GM12878 (cell line): ENCODE measurements around the gene RNU5B-1. TPM values are rescaled to one million over a fixed set of nuclear protein-coding genes. Genes with fewer than 3 reads are reported as not detected.
A peak's percentile ranks its signal among the peaks of the same experiment; 100 is the strongest.

Source experiments
- CHD2 ChIP-seq: IDR thresholded peaks from 2 replicates; pipeline ENCODE4 v1.6.1; 2011; ENCODE audit warnings: low read depth, low read length, improper control_type of control experiment, borderline replicate concordance
- CREB1 ChIP-seq: IDR thresholded peaks from 2 replicates; pipeline ENCODE4 v1.6.1; 2012; ENCODE audit warnings: low read depth, mild to moderate bottlenecking, inconsistent platforms
- EP300 ChIP-seq, 2 experiments: fragments of 150-350 bp in 1 of 2; IDR thresholded peaks; 2 replicates each; pipeline ENCODE4 v1.6.1; 2011 to 2012; ENCODE audit warnings: low read depth in 2 of 2, low read length in 2 of 2, borderline replicate concordance in 1 of 2, improper control_type of control experiment in 1 of 2, inconsistent platforms in 1 of 2; ENCODE audit not compliant: control insufficient read depth in 1 of 2
- KAT2A ChIP-seq: conservative IDR thresholded peaks from 2 replicates; pipeline ENCODE4 v1.6.1; 2011; ENCODE audit warnings: low read depth, low read length; ENCODE audit not compliant: control insufficient read depth
- MLLT1 ChIP-seq: fragments of 450-650 bp; IDR thresholded peaks from 2 replicates; pipeline ENCODE4 v1.6.1; 2016; ENCODE audit warnings: mild to moderate bottlenecking
- MTA2 ChIP-seq: fragments of 450-650 bp; IDR thresholded peaks from 2 replicates; pipeline ENCODE4 v1.6.1; 2016; ENCODE audit warnings: low read depth, mild to moderate bottlenecking, moderate library complexity
- MTA3 ChIP-seq: IDR thresholded peaks from 2 replicates; pipeline ENCODE4 v1.6.1; 2012; ENCODE audit warnings: low read length, inconsistent platforms, borderline replicate concordance
- MXI1 ChIP-seq: fragments of 150-350 bp; IDR thresholded peaks from 2 replicates; pipeline ENCODE4 v1.6.1; 2011; ENCODE audit warnings: low read depth, mild to moderate bottlenecking, inconsistent platforms, low read length, improper control_type of control experiment
- NFXL1 ChIP-seq: fragments of 450-650 bp; IDR thresholded peaks from 2 replicates; pipeline ENCODE4 v1.6.1; 2017; ENCODE audit warnings: antibody characterized with exemption, mild to moderate bottlenecking, borderline replicate concordance
- NRF1 ChIP-seq: conservative IDR thresholded peaks from 2 replicates; pipeline ENCODE4 v1.6.1; 2011; ENCODE audit warnings: mild to moderate bottlenecking, low read depth, low read length, improper control_type of control experiment
- PML ChIP-seq: IDR thresholded peaks from 2 replicates; pipeline ENCODE4 v1.6.1; 2012; ENCODE audit warnings: low read length, inconsistent platforms
- RAD21 ChIP-seq: IDR thresholded peaks from 2 replicates; pipeline ENCODE4 v1.6.1; 2011; ENCODE audit warnings: mild to moderate bottlenecking, low read depth, low read length, moderate library complexity; ENCODE audit not compliant: insufficient read depth
- RB1 ChIP-seq: fragments of 450-650 bp; formaldehyde crosslinking; IDR thresholded peaks from 2 replicates; pipeline ENCODE4 v1.6.1; 2017; ENCODE audit warnings: mild to moderate bottlenecking, borderline replicate concordance
- RELA ChIP-seq: fragments of 450-650 bp; IDR thresholded peaks from 2 replicates; pipeline ENCODE4 v1.8.0; 2014; ENCODE audit warnings: borderline replicate concordance; ENCODE audit not compliant: partially characterized antibody
- REST ChIP-seq: IDR thresholded peaks from 2 replicates; pipeline ENCODE4 v1.6.1; 2012; ENCODE audit warnings: mild to moderate bottlenecking, low read depth, low read length
- RFX5 ChIP-seq: IDR thresholded peaks from 2 replicates; pipeline ENCODE4 v1.6.1; 2011; ENCODE audit warnings: low read depth, low read length, improper control_type of control experiment
- SIN3A ChIP-seq: IDR thresholded peaks from 2 replicates; pipeline ENCODE4 v1.6.1; 2012; ENCODE audit warnings: low read depth, low read length, improper control_type of control experiment
- SUZ12 ChIP-seq: fragments of 200-600 bp; sonication (generic); IDR thresholded peaks from one replicate; pipeline ENCODE4 v1.6.1; 2018; ENCODE audit warnings: antibody characterized with exemption, mild to moderate bottlenecking; ENCODE audit not compliant: unreplicated experiment
- TARDBP ChIP-seq: IDR thresholded peaks from 2 replicates; pipeline ENCODE4 v1.6.1; 2016; ENCODE audit warnings: borderline replicate concordance
- TBL1XR1 ChIP-seq: IDR thresholded peaks from 2 replicates; pipeline ENCODE4 v1.6.1; 2012; ENCODE audit warnings: low read depth, low read length, improper control_type of control experiment
- YBX1 ChIP-seq: fragments of 450-650 bp; IDR thresholded peaks from 2 replicates; pipeline ENCODE4 v1.6.1; 2016; ENCODE audit warnings: antibody characterized with exemption
- ZNF24 ChIP-seq: fragments of 450-650 bp; IDR thresholded peaks from 2 replicates; pipeline ENCODE4 v1.6.1; 2017; ENCODE audit warnings: antibody characterized with exemption, mild to moderate bottlenecking
- ZZZ3 ChIP-seq: IDR thresholded peaks from 2 replicates; pipeline ENCODE4 v1.6.1; 2011; ENCODE audit warnings: low read depth; ENCODE audit not compliant: control insufficient read depth, insufficient read length
- polyA plus RNA-seq, 11 experiments: library from polyadenylated mRNA; depleted of rRNA in 4 of 11; unstranded in 6 of 11; stranded (reverse) in 5 of 11; fragments of >200 nt; fragmentation: Nextera tagmentation in 4 of 11; fragmentation: Illumina TruSeq in 1 of 11; extraction: Ambion mirVana in 4 of 11; extraction: Trizol in 1 of 11; gene quantifications; 1 replicate in 1 of 11; 2 replicates in 10 of 11; pipeline versions ENCODE4 v1.2.1 to v1.2.3, GENCODE V29; 2011 to 2016; ENCODE audit warnings: inconsistent platforms in 2 of 11, missing spikeins in 2 of 11, low read depth in 1 of 11
- total RNA-seq, 4 experiments: library from RNA; depleted of rRNA in 3 of 4; stranded (reverse); fragments of >200 nt in 3 of 4; fragmentation: Illumina TruSeq in 1 of 4; extraction: Trizol in 1 of 4; gene quantifications; 2 replicates each; pipeline versions ENCODE4 v1.2.1 to v1.2.3, GENCODE V29; 2013 to 2021
- TF ChIP-seq, protein P1 (sequence below): fragments of 450-650 bp; IDR thresholded peaks from 2 replicates; pipeline ENCODE4 v1.6.1; 2017; ENCODE audit warnings: mild to moderate bottlenecking, low read depth, inconsistent platforms; ENCODE audit not compliant: poor library complexity, severe bottlenecking

Gene RNU5B-1
- total and polyA plus RNA-seq, 10 of the 15 experiments (the other 5 are each of a cell fraction or from before 2014, with no cell fraction given) = 19.1 TPM; not detected in 9

DNA sequence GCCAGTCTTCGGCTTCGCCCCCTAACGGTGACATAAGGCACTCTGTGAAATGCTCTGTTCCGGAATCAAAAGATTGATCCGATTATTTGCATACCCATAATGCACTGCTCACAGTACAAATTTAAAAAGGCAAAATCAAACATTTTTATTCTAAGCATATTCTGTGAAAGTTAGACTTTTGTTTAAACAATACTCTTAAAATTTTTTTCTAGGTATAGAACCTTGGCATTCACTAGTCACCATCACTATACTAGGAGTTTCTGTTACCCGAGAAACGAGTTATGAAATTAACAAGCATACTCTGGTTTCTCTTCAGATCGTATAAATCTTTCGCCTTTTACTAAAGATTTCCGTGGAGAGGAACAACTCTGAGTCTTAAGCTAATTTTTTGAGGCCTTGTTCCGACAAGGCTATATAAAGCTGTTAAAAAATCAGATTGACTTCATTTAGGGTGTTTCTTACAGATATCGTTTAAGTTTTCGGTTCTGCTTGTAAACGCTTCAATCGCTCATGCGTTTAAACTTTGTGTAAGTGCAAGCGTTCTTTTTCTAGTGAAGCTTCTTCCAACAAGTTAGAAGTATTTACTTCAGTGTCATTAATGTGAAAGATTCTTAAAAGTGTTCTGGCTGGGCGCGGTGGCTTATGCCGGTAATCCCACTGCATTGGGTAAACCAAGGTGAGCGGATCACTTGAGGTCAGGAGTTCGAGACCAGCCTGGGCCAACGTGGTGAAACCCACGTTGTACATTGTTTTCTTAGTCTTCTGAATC, at the start of gene RNU5B-1 (continued):
- peak; percentile 81 for TF ChIP-seq ZNF24
- peak; percentile 54; the same call in 1 of the 2 replicates for TF ChIP-seq MTA2
- TF ChIP-seq CHD2 = peak; percentile 56; the same call in 1 of the 2 replicates
- peak; percentile 43; the same call in 1 of the 2 replicates for TF ChIP-seq REST
- TF ChIP-seq RFX5 = no peak
- TF ChIP-seq PML = peak; percentile 100
- no peak for TF ChIP-seq TBL1XR1
- peak; percentile 58; the same call in 1 of the 2 replicates for TF ChIP-seq NFXL1
- TF ChIP-seq RAD21 = peak; percentile 34; the same call in 1 of the 2 replicates
- TF ChIP-seq YBX1 = no peak
- peak; percentile 65; the same call in 1 of the 2 replicates for TF ChIP-seq KAT2A
- TF ChIP-seq MTA3 = peak; percentile 100
- TF ChIP-seq, protein P1, sequence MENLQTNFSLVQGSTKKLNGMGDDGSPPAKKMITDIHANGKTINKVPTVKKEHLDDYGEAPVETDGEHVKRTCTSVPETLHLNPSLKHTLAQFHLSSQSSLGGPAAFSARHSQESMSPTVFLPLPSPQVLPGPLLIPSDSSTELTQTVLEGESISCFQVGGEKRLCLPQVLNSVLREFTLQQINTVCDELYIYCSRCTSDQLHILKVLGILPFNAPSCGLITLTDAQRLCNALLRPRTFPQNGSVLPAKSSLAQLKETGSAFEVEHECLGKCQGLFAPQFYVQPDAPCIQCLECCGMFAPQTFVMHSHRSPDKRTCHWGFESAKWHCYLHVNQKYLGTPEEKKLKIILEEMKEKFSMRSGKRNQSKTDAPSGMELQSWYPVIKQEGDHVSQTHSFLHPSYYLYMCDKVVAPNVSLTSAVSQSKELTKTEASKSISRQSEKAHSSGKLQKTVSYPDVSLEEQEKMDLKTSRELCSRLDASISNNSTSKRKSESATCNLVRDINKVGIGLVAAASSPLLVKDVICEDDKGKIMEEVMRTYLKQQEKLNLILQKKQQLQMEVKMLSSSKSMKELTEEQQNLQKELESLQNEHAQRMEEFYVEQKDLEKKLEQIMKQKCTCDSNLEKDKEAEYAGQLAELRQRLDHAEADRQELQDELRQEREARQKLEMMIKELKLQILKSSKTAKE = peak; percentile 92
- TF ChIP-seq MXI1 = peak; percentile 48; the same call in 1 of the 2 replicates
- TF ChIP-seq SIN3A = peak; percentile 76; the same call in 1 of the 2 replicates
- peak; percentile 76 for TF ChIP-seq CREB1
- TF ChIP-seq RB1 = peak; percentile 76; the same call in 1 of the 2 replicates
- no peak for TF ChIP-seq NRF1
- TF ChIP-seq SUZ12 = no peak
- no peak for TF ChIP-seq EP300 (IDR thresholded peaks at IDR 0.05; ENCODE audit: borderline replicate concordance in 1 of 2, control insufficient read depth in 1 of 2, low read depth in 2 of 2, low read length in 2 of 2)
- TF ChIP-seq MLLT1 = peak; percentile 96
- TF ChIP-seq RELA = peak; percentile 54
- peak; percentile 99 for TF ChIP-seq TARDBP
- TF ChIP-seq ZZZ3 = no peak
